Upper lobe of left lung (tissue), 4 donors: ENCODE measurements around the gene DIP2C.

Source experiments
- CTCF ChIP-seq, 6 experiments: fragments of 450-650 bp in 4 of 6; fragments of 200-600 bp in 2 of 6; sonication (generic) in 2 of 6; IDR thresholded peaks; one replicate each; pipeline ENCODE4 v1.5.1; 2016 to 2019; ENCODE audit warnings: antibody characterized with exemption in 6 of 6
- EP300 ChIP-seq, 4 donors: sonication (generic); formaldehyde crosslinking; IDR thresholded peaks; one replicate each; pipeline ENCODE4 v1.5.1; 2017; ENCODE audit warnings: antibody characterized with exemption in 4 of 4, control low read depth in 2 of 4
- POLR2A ChIP-seq, 4 donors: fragments of 450-650 bp; IDR thresholded peaks; one replicate each; pipeline ENCODE4 v1.5.1; 2016 to 2017; ENCODE audit warnings: antibody characterized with exemption in 4 of 4, mild to moderate bottlenecking in 2 of 4
- POLR2AphosphoS5 ChIP-seq, 2 donors: sonication (generic); formaldehyde crosslinking; IDR thresholded peaks; one replicate each; pipeline ENCODE4 v1.5.1; 2017; ENCODE audit warnings: antibody characterized with exemption in 2 of 2

- TF ChIP-seq CTCF (IDR thresholded peaks at IDR 0.05), result no peak
- no peak for TF ChIP-seq POLR2A (IDR thresholded peaks at IDR 0.05)
- no peak for TF ChIP-seq EP300 (IDR thresholded peaks at IDR 0.05)
- TF ChIP-seq POLR2AphosphoS5 (IDR thresholded peaks at IDR 0.05), result no peak
Observed at GRCh38 chr10:314871-315270, 374.6 kb downstream of the DIP2C start.
